HG02678 (cell line): Measurements from ENCODE around the gene RIT2.

Experiments used
- ATAC-seq: cut with Tn5 transposase; IDR thresholded peaks from one replicate; pipeline ENCODE4 v1.9.1; 2021; ENCODE audit warnings: mild to moderate bottlenecking, moderate library complexity; ENCODE audit not compliant: unreplicated experiment

The RIT2 gene

DNA sequence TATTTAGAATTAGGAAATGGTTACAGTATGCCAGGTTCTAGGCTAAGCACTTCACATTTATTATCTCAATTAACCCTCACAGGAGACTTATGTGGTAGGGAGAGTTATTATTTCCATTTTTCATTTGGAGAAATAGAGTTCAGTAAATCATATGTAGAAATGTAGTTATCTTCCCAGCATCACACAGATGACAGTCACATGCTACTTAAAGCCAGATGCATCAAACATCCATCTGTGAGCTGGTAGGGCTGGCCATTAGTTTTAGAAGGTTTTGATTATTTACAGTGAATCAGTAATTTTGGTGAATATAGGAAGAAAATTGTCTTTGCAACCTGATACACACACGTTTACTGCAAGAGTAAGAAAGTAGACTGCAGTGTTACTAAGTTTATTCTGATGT lies 97.9 kb downstream of the RIT2 start:
- no peak for ATAC-seq

DNA sequence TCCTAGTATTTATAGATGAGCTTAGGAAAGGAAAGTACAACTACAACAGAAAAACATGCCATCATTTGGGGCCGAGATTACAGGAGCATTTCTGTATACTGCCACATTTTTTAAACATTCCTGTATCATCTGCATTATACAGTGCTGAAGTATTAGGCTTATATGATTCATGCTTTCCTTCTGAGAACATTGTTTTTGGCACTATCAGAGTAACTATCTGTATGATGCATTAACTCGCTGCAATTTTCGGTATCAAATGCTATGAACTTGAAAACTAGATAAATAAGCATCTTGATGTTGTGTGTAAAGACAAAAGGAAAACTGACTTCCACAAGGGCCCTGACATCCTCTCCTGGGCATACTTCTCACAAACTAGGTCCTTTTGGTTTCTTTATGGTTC lies 102.0 kb downstream of the RIT2 start:
- no peak for ATAC-seq

DNA sequence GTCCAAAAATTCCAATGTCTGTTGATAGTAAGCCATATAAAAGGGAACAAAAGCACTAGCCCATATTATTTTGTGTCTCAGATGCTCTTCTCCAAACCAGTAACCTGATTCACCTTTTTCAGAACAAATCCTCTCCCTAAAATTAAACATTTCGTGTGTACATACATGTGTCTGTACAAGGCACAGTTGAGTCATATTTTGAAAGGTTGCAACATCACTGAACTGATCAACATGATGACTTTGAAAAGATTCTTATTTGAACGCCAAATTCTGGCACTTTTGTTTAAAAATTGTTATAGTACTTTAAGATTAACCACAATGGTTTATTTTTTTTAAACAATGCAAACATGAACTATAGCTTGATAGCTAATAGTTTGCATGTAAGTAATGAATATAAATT lies 102.5 kb downstream of the RIT2 start:
- no peak for ATAC-seq

- no peak for ATAC-seq
These were observed 104.9 kb downstream of the RIT2 start for GRCh38 chr18:43010611-43011010.

- no peak for ATAC-seq
These were observed 105.8 kb downstream of the RIT2 start for GRCh38 chr18:43009674-43010073.

GRCh38 chr18:43007365-43007764 lies 108.1 kb downstream of the RIT2 start:
- no peak for ATAC-seq

GRCh38 chr18:43004421-43004820 lies 111.1 kb downstream of the RIT2 start:
- no peak for ATAC-seq

- no peak for ATAC-seq
These were observed 113.7 kb downstream of the RIT2 start for GRCh38 chr18:43001821-43002220.

DNA sequence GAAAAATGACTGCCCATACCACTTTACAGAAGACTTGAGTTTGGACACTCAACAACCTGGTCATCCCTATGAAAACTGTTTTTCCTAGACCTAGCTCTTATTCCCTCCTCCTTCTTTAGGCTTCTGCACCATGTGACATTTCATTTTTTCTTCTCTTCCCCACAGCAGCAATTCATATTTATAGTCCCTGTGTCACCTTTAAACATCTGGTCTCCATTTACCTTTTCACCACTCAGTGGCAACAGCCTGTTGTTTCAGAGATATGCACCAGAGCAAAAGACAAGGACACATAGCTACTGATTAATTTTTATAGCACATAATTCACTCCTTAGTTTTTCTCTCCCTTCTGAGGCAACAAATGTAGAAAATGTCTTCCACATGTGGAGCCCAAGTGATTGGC lies 118.7 kb downstream of the RIT2 start:
- no peak for ATAC-seq

DNA sequence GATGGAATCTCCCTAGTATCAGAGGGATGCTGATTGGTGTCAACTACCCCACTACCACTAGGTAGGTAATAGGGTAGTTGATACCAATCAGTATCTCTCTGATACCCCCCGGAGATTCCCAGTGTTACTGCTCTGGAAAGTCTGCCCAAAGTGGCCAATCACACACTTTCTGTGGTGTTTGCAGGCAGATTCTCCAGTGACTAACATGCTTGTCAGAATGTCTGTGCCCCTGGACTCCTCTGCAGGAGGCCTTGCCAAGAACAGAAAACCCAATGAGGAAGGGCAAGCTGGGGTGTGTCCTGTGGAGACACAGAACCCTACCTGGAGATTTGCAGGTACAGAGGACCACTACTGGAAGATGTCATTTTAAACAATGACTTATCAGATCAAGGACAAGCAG lies 135.1 kb downstream of the RIT2 start:
- no peak for ATAC-seq

GRCh38 chr18:42977982-42978637 lies 137.4 kb downstream of the RIT2 start:
- ATAC-seq: no peak

GRCh38 chr18:42976869-42977590 lies 138.5 kb downstream of the RIT2 start:
- no peak for ATAC-seq

DNA sequence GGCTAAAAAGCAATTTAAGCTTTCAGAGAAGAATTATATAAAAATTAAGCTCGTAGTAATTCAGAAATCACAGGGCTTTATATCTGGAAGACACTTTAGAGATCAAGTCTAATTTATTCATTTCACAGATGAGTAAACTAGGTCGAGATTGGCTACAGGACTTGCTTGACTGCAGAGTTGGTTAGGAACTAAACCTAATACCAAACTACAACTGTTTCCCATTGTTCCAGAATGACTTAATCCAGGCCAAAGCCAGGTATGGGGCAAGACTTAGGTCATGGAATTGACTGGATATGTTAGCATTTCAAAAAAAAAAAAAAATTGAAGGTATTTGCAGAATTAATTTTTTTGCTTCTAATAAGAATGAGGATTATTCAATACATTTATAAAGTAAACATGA lies 146.1 kb downstream of the RIT2 start:
- no peak for ATAC-seq

GRCh38 chr18:42961298-42961697 lies 154.2 kb downstream of the RIT2 start:
- no peak for ATAC-seq

DNA sequence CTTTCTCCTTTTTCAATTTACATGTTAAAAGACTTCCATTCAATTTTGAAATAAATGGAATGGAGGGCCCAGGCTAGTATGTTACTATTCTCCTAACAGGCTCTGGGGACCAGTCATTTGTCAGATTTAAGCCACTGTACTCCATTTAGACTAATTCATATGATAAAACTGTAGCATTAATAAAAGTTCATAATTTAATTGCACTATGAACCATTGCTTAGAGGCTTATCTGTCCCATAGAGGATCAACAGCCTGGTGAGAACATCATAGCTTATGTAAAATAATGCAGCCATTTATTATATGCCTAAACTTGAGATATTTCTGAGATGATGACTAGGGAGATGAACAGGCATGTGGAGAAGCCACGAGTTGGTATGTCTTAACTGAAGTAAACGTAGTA lies 156.0 kb downstream of the RIT2 start:
- no peak for ATAC-seq

DNA sequence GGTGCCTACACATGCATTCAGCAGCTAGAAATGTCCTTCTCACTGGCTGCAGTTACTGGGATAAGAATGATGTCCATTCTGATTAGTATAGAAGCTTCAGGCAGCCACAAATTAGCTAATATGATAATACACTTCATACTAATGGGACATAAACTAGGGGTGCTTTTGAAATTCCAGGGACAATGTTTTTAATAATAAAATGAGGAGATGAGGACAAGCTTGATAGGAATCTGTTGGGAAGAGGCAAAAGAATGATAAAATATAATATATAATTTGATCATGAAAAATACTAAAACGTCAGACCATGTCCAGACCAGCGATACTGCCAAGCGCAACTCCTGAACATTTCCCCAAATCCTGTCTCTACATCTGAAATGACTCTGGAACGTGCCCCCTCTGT lies 157.1 kb downstream of the RIT2 start:
- ATAC-seq: no peak

GRCh38 chr18:42956287-42956686 lies 159.2 kb downstream of the RIT2 start:
- ATAC-seq: no peak

DNA sequence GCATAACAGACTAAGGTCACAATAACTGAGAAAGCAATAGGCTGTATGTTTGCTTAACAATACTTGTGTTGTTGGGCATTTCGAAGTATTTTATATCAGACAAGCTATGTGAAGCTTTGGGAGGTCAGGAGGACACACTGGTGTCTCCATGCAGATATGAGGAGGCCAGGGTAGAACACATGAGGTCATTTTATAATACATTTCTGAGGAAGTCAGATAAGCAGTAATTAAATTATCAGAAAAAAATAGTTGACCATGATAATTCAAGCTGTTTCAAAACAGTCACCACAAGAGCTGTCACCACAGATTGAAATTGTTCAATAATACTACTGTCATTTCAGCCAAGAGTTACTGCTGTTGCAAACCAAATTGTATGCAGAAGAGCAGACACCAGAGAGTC lies 160.6 kb downstream of the RIT2 start:
- ATAC-seq: no peak

GRCh38 chr18:42953306-42953705 lies 162.2 kb downstream of the RIT2 start:
- ATAC-seq: no peak

DNA sequence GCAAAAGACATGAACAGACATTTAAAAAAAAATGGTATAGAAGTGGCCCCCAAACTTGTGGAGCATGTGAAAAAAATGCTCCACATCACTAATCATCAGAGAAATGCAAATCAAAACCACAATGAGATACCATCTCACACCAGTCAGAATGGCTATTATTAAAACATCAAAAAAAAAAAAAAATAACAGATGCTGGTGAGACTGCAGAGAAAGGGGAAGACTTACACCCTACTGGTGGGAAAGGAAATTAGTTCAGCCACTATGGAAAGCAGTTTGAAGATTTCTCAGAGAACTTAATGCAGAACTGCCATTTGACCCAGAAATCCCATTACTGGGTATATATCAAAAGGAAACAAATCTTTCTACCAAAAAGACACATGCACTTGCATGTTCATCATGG lies 164.8 kb downstream of the RIT2 start:
- no peak for ATAC-seq

- no peak for ATAC-seq
These were observed 166.7 kb downstream of the RIT2 start for GRCh38 chr18:42948831-42949230.

DNA sequence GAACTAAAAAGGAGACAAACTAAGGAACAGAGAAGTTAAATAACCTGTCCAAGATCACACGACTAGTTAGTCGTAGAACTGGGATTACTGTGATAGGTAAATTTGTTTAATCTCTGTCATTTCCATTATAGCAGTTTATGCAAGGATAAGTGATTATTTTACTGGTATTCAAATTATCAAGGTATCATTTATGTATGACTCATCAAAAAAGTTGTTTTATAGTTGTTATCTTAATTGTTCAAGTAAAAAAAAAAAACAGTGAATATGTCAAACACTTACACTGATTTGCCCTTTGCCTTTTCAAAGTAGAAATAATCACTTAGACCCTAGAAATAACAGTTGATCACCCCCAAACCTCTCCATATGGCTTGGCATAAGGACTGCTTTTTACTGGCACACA lies 173.6 kb downstream of the RIT2 start:
- no peak for ATAC-seq

- ATAC-seq: no peak
These were observed 174.5 kb downstream of the RIT2 start for GRCh38 chr18:42941021-42941420.
